ENCODE results near the gene MROH2A.

GRCh38 chr2:233850745-233851144, 72.6 kb downstream of the MROH2A start:
- TF ChIP-seq CTCF (conservative IDR thresholded peaks at IDR 0.05; ENCODE audit: low read length), result no peak
- no peak for TF ChIP-seq EZH2phosphoT487 (IDR thresholded peaks at IDR 0.05; ENCODE audit: borderline replicate concordance)
